Right atrium auricular region (tissue), 2 donors: ENCODE measurements around the gene NEURL3. TPM values are rescaled to one million over a fixed set of nuclear protein-coding genes. Genes with fewer than 3 reads are reported as not detected.

ENCODE experiments used
- DNase-seq: peaks from one replicate; pipeline ENCODE4 v3.0.0-alpha.2; 2019; ENCODE audit warnings: low spot score
- H3K27ac ChIP-seq, 2 donors: fragments of 200-600 bp; sonication (generic); 1 replicate in 1 of 2; 2 replicates in 1 of 2; pipeline ENCODE4 v1.5.1; 2016 to 2019
- H3K27me3 ChIP-seq, 2 donors: fragments of 200-600 bp; sonication (generic); one replicate each; pipeline versions ENCODE4 v1.5.1 to v1.6.0; 2017 to 2019
- H3K36me3 ChIP-seq: fragments of 200-600 bp; sonication (generic); one replicate; pipeline ENCODE4 v1.5.1; 2016
- H3K4me1 ChIP-seq, 2 donors: fragments of 200-600 bp; sonication (generic); one replicate each; pipeline versions ENCODE4 v1.5.1 to v1.6.0; 2017 to 2019
- H3K4me3 ChIP-seq, 2 donors: fragments of 200-600 bp; sonication (generic); 1 replicate in 1 of 2; 2 replicates in 1 of 2; pipeline ENCODE4 v1.5.1; 2017 to 2019; ENCODE audit warnings: mild to moderate bottlenecking in 1 of 2, moderate library complexity in 1 of 2
- H3K9me3 ChIP-seq, 2 donors: fragments of 200-600 bp; sonication (generic); one replicate each; pipeline ENCODE4 v1.5.1; 2019
- total RNA-seq, 2 donors: library from RNA; depleted of rRNA; stranded (reverse); fragments of >200 nt; gene quantifications; one replicate each; pipeline ENCODE4 v1.1.0, GENCODE V29; 2016
- TF ChIP-seq, protein P1 (sequence below), 2 donors: fragments of 200-600 bp; sonication (generic); IDR thresholded peaks; one replicate each; pipeline ENCODE4 v1.5.1; 2019; ENCODE audit warnings: antibody characterized with exemption in 2 of 2

NEURL3 gene
- total RNA-seq, 2 donors from 2014 or later, result not detected

DNA sequence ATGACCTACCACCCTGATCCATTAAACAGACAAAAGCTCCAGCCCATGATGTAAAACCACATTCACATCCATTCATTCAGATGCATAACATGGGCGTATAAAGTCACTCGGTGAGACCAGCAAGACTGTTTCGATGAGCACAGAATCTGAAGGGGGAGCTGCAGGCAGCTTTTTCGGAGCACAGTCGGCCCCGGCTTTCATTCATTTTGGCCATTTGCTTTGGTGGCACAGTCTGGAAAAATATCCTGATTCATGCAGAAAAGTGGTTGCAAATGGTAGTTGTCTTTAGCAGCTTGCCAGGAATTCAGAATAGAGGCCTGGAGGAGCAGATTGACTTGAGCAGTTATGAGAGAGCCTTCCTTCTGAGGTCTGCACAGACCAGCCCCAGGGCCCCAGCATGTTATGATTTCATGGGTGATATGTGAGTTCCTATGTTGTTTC, 42.6 kb upstream of the NEURL3 start:
- peaks cover 63% of the 10 kb centered on the region for H3K36me3 ChIP-seq
- no peaks in the 10 kb centered on the region for H3K9me3 ChIP-seq
- H3K27me3 ChIP-seq, result no peaks in the 10 kb centered on the region
- H3K4me3 ChIP-seq, result no peak overlapping the region
- TF ChIP-seq, protein P1, sequence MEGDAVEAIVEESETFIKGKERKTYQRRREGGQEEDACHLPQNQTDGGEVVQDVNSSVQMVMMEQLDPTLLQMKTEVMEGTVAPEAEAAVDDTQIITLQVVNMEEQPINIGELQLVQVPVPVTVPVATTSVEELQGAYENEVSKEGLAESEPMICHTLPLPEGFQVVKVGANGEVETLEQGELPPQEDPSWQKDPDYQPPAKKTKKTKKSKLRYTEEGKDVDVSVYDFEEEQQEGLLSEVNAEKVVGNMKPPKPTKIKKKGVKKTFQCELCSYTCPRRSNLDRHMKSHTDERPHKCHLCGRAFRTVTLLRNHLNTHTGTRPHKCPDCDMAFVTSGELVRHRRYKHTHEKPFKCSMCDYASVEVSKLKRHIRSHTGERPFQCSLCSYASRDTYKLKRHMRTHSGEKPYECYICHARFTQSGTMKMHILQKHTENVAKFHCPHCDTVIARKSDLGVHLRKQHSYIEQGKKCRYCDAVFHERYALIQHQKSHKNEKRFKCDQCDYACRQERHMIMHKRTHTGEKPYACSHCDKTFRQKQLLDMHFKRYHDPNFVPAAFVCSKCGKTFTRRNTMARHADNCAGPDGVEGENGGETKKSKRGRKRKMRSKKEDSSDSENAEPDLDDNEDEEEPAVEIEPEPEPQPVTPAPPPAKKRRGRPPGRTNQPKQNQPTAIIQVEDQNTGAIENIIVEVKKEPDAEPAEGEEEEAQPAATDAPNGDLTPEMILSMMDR (IDR thresholded peaks at IDR 0.05), result no peak
- no peak for DNase-seq
- H3K27ac ChIP-seq, result no peak overlapping the region
- peaks cover 0 to 6% of the 10 kb centered on the region in 2 donors for H3K4me1 ChIP-seq

DNA sequence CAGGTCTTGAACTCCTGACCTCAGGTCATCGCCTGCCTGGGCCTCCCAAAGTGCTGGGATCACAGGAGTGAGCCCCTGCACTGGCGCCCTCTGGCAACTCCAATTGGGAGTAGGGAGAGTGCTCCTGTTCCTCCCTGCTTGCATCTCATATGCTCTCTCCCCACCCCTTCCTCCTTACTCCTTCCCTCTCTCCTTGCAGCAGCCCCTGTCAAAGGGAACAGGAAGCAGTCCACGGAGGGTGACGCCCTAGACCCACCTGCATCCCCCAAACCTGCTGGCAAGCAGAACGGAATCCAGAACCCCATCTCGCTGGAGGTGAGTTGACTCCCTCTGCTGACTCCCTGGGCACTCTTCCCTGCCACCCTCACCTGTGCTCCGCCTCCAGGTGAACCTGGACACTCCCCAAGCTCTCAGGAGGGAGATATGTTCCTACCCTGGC, 42.1 kb upstream of the NEURL3 start:
- H3K4me1 ChIP-seq, result peaks cover 0 to 6% of the 10 kb centered on the region in 2 donors
- no peak overlapping the region for H3K4me3 ChIP-seq
- DNase-seq, result no peak
- TF ChIP-seq, protein P1 (IDR thresholded peaks at IDR 0.05), result no peak
- no peaks in the 10 kb centered on the region for H3K9me3 ChIP-seq
- H3K36me3 ChIP-seq, result peaks cover 59% of the 10 kb centered on the region
- H3K27me3 ChIP-seq, result no peaks in the 10 kb centered on the region
- H3K27ac ChIP-seq, result no peak overlapping the region

DNA sequence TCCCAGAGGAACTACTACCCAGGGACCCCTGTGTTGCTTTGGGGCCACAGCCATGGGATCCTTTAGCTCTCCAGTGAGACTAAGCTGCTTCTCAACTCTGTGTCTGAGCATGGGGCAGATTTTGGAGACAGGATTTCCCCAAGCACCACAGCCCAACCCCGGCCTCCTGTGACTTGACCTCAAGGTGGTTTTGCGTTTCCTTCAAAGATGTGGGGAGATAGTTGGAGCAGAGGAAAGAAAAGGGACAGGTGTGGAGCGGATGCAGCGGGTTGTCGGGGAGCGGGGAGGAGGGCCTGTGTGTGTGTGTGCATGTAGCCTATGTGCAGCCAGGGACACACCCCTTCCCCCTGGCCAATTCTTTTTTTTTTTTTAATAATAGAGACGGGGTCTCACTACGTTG, 41.6 kb upstream of the NEURL3 start:
- TF ChIP-seq, protein P1 (IDR thresholded peaks at IDR 0.05), result no peak
- no peak overlapping the region for H3K27ac ChIP-seq
- H3K27me3 ChIP-seq, result no peaks in the 10 kb centered on the region
- H3K9me3 ChIP-seq, result no peaks in the 10 kb centered on the region
- peaks cover 54% of the 10 kb centered on the region for H3K36me3 ChIP-seq
- DNase-seq, result no peak
- peaks cover 0 to 6% of the 10 kb centered on the region in 2 donors for H3K4me1 ChIP-seq
- no peak overlapping the region for H3K4me3 ChIP-seq

DNA sequence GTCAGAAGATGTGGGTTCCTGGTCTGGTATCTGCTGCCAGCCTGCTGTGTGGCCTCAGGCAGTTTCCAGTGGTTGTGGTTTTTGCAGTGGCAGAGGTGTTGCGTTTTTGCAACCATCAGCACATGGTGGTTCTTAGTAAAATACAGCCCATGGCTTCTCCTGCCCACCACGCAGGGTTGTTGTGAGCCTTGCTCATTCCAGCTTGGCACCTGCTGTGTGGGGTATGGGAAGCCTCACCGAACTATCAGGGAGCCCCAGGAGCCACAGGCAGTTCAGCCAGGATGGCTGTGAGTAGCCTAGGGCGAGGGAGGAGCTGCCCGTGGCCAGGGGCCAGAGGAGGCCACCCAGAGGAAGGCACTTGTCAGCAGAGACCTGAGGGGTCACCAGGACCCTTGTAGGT, 41.2 kb upstream of the NEURL3 start:
- Histone ChIP-seq H3K36me3 (peaks cover 50% of the 10 kb centered on the region), H3K4me3 (no peak overlapping the region), H3K27me3 (no peaks in the 10 kb centered on the region), H3K27ac (no peak overlapping the region), H3K4me1 (peaks cover 0 to 6% of the 10 kb centered on the region in 2 donors), H3K9me3 (no peaks in the 10 kb centered on the region)
- TF ChIP-seq, protein P1 (IDR thresholded peaks at IDR 0.05), result no peak
- no peak for DNase-seq

DNA sequence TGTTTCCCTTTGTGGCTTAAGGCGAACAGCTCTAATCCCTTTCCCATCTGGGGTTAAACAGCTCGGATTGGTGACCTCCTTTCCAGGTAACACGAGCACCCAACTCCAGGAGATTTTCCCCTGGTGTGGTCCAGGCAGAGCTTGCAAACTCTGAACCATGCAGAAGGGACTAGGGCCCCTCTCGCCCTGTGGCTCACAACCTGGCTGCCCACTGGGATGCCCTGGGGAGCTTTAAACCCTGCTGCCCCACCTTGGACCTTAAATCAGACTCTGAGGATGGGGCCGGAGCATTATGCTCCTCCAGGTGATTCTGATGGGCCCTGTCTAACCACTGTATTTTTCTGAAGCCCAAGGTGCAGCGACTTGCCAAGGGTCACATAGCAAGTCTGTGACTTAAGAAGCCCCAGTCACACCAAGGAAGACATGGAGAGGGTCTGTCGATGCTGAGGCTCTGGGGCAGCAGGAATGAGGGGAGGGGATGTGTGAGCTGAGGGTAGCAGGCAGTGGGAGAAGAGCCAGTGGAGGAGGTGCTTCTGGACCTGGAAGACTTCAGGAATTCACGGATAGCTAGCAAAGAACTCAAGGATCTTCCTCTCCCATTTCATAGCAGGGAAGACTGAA, 37.3 kb upstream of the NEURL3 start:
- TF ChIP-seq, protein P1 (IDR thresholded peaks at IDR 0.05), result no peak
- Histone ChIP-seq H3K4me1 (peaks cover 0 to 30% of the 10 kb centered on the region in 2 donors), H3K4me3 (no peak overlapping the region), H3K27ac (no peak overlapping the region), H3K27me3 (no peaks in the 10 kb centered on the region), H3K36me3 (peaks cover 14% of the 10 kb centered on the region), H3K9me3 (no peaks in the 10 kb centered on the region)
- no peak for DNase-seq
